Measurements from ENCODE around the gene FGGY. TPM values are rescaled to one million over a fixed set of nuclear protein-coding genes. Genes with fewer than 3 reads are reported as not detected.
A peak's percentile ranks its signal among the peaks of the same experiment; 100 is the strongest.

Gene FGGY
- total RNA-seq, 4 donors from 2014 or later = 24.9 to 35.9 (median 30.5) TPM

DNA sequence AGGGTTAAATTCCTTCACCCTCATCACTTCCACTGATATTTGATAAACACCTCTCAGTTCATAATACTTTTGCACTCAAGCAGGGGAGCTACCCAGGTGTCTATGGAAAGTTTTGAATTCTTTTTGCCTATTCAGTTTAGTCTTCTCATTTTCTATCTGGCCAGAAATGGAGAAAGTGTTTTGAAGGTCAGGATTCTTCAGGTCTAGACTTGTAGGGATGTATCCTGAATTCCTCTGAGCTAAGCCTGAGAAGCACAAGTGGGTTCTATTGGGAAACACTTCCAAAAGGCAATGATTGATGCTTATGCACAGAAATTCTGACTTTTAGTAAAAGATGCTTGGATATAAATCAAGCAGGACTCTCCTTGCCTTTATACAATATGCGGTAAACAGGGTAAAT, 300.1 kb downstream of the FGGY start:
- in situ Hi-C loops (cut with MboI; ENCODE audit: low sequenced_read_pairs in 4 of 4) = no loop called here
- intact Hi-C loops (cut with DNase I; ENCODE audit: low total_unique reads) = loop anchor here (5.0 kb wide), 2 partner anchors 75 to 300 kb away; partner anchors contain the start of gene FGGY

DNA sequence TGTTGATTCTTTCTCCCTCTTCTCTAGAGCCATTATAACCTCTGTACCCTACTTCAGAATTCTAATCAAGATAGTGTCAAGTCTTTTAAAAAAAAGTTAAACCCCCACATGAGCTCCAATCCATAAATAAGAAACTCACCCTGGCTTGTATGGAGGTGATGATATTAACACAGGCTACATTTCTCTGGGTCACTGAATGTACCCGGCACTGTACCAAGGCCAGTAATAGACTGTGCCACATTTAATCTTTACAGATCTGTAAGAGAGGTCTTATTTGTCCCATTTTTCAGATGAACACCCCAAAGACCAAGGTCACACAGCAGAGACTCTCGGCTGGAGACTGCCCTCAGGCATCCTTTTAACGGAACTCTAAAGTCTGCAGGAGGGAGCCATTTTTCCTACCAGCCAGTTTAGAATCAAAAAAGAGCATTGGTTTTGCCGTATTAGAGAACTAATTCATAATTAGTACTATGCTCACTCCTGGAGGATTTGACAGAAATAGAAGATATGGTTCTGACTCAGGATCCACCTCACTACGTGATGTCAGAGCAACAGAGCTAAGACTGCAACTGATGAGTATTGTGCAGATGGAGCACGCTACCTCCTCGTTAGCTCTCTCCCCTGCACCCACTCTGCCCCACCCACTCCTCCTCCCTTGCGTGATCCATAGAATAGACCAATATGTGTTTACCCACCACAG, 300.7 kb downstream of the FGGY start:
- Histone ChIP-seq H3K27ac (peak overlapping the region; percentile 84 to 91 (median 86)), H3K36me3 (no peaks in the 10 kb centered on the region), H3K27me3 (no peaks in the 10 kb centered on the region), H3K4me3 (no peak overlapping the region), H3K4me1 (peaks cover 70 to 85% of the 10 kb centered on the region in 2 donors), H3K9me3 (no peaks in the 10 kb centered on the region)
- in situ Hi-C loops (cut with MboI; ENCODE audit: low sequenced_read_pairs in 4 of 4) = no loop called here
- no peak for TF ChIP-seq POLR2A (IDR thresholded peaks at IDR 0.05)
- TF ChIP-seq, protein P1, sequence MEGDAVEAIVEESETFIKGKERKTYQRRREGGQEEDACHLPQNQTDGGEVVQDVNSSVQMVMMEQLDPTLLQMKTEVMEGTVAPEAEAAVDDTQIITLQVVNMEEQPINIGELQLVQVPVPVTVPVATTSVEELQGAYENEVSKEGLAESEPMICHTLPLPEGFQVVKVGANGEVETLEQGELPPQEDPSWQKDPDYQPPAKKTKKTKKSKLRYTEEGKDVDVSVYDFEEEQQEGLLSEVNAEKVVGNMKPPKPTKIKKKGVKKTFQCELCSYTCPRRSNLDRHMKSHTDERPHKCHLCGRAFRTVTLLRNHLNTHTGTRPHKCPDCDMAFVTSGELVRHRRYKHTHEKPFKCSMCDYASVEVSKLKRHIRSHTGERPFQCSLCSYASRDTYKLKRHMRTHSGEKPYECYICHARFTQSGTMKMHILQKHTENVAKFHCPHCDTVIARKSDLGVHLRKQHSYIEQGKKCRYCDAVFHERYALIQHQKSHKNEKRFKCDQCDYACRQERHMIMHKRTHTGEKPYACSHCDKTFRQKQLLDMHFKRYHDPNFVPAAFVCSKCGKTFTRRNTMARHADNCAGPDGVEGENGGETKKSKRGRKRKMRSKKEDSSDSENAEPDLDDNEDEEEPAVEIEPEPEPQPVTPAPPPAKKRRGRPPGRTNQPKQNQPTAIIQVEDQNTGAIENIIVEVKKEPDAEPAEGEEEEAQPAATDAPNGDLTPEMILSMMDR (IDR thresholded peaks at IDR 0.05 in 4 of 5, conservative IDR thresholded peaks at IDR 0.05 in 1 of 5) = no peak
- peak; percentile 60 to 70 for ATAC-seq
- intact Hi-C loops (cut with DNase I; ENCODE audit: low total_unique reads) = loop anchor here (5.0 kb wide), 2 partner anchors 75 to 300 kb away; partner anchors contain the start of gene FGGY
- DNase-seq = peak; percentile 31 to 57

More for the DNA sequence above, 300.1 kb downstream of the FGGY start:
- no peak for ATAC-seq
- no peaks in the 10 kb centered on the region for H3K9me3 ChIP-seq
- TF ChIP-seq POLR2A (IDR thresholded peaks at IDR 0.05) = no peak
- TF ChIP-seq, protein P1 (IDR thresholded peaks at IDR 0.05 in 4 of 5, conservative IDR thresholded peaks at IDR 0.05 in 1 of 5) = no peak
- H3K27me3 ChIP-seq = no peaks in the 10 kb centered on the region
- peak overlapping the region; percentile 84 to 91 (median 86) for H3K27ac ChIP-seq
- no peak overlapping the region for H3K4me3 ChIP-seq
- peaks cover 68 to 80% of the 10 kb centered on the region in 2 donors for H3K4me1 ChIP-seq
- no peak for DNase-seq
- H3K36me3 ChIP-seq = no peaks in the 10 kb centered on the region

DNA sequence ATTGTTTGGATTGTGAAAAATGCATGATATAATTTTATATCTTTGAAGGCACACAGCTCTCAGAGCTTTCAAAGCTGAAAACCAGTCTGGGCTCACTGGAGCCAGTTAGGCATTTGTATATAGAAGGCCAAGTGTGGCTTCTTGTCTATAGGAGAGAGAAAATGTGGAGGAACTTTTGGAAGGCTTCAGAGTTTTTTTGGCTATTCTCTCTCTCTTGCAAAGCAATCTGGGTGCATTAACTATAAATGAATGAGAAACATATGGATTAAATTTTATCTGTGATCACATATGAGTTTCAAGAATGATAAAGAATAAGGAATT, 301.2 kb downstream of the FGGY start:
- DNase-seq (no peak), ATAC-seq (no peak)
- H3K4me3 ChIP-seq = no peak overlapping the region
- in situ Hi-C loops (cut with MboI; ENCODE audit: low sequenced_read_pairs in 4 of 4) (no loop called here), intact Hi-C loops (cut with DNase I; ENCODE audit: low total_unique reads) (loop anchor here (5.0 kb wide), 2 partner anchors 76 to 301 kb away; partner anchors contain the start of gene FGGY)
- H3K36me3 ChIP-seq = no peaks in the 10 kb centered on the region
- H3K27me3 ChIP-seq = no peaks in the 10 kb centered on the region
- peak overlapping the region; percentile 84 to 91 (median 86) for H3K27ac ChIP-seq
- TF ChIP-seq, protein P1 (IDR thresholded peaks at IDR 0.05 in 4 of 5, conservative IDR thresholded peaks at IDR 0.05 in 1 of 5) = no peak
- no peak for TF ChIP-seq POLR2A (IDR thresholded peaks at IDR 0.05)
- peaks cover 70 to 85% of the 10 kb centered on the region in 2 donors for H3K4me1 ChIP-seq
- no peaks in the 10 kb centered on the region for H3K9me3 ChIP-seq

DNA sequence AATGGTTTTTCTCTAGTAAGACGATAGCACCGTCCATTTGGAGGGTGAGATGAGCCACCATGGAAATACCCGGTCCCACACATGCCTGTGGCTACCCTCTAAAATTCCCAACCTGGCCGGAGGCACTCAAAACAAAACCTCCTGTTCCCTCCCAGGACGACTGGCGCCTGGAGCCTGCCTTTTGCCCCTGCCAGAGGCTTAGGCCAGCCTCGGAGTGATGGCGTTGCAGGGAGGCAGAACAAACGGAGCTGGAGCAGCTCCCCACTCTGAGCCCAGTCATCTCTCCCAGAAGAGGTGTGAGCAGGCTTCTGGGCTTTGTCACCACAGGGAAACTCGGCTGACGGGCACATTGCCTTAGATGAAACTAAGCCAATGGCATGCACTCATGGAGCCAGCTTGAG, 304.1 kb downstream of the FGGY start:
- no peaks in the 10 kb centered on the region for H3K27me3 ChIP-seq
- H3K27ac ChIP-seq = peak overlapping the region; percentile 84 to 91 (median 86)
- H3K4me1 ChIP-seq = peaks cover 49 to 70% of the 10 kb centered on the region in 2 donors
- TF ChIP-seq, protein P1 (IDR thresholded peaks at IDR 0.05 in 4 of 5, conservative IDR thresholded peaks at IDR 0.05 in 1 of 5) = no peak
- peak in 1 of 2 donors; percentile 31 for TF ChIP-seq POLR2A (IDR thresholded peaks at IDR 0.05)
- DNase-seq = peak; percentile 80 to 92
- in situ Hi-C loops (cut with MboI; ENCODE audit: low sequenced_read_pairs in 4 of 4) (loop anchor here in 1 of 4 donors (10.0 kb wide), 1 partner anchor 84 kb away; no protein-coding TSS in a partner anchor), intact Hi-C loops (cut with DNase I; ENCODE audit: low total_unique reads) (loop anchor here (2.0 to 5.0 kb wide), 3 partner anchors 90 to 819 kb away; partner anchors contain the start of gene JUN)
- H3K36me3 ChIP-seq = no peaks in the 10 kb centered on the region
- no peak overlapping the region for H3K4me3 ChIP-seq
- no peaks in the 10 kb centered on the region for H3K9me3 ChIP-seq
- ATAC-seq = peak; percentile 74 to 79
